Activated naive CD8-positive, alpha-beta T cell (primary cell): ENCODE measurements around the gene THPO.

Experiments
- H3K27ac Mint-ChIP-seq: one replicate; pipeline ENCODE4 v1.8.0; 2021; ENCODE audit warnings: mixed read lengths
- H3K27me3 Mint-ChIP-seq: one replicate; pipeline ENCODE4 v1.8.0; 2021; ENCODE audit warnings: mixed read lengths
- H3K36me3 Mint-ChIP-seq: one replicate; pipeline ENCODE4 v1.8.0; 2021; ENCODE audit warnings: mixed read lengths
- H3K4me1 Mint-ChIP-seq: one replicate; pipeline ENCODE4 v1.8.0; 2021; ENCODE audit warnings: low read depth, mixed read lengths
- H3K4me3 Mint-ChIP-seq: one replicate; pipeline ENCODE4 v1.8.0; 2021; ENCODE audit warnings: mild to moderate bottlenecking, mixed read lengths
- H3K9me3 Mint-ChIP-seq: one replicate; pipeline ENCODE4 v1.8.0; 2021; ENCODE audit warnings: low read depth, mixed read lengths

THPO gene

DNA sequence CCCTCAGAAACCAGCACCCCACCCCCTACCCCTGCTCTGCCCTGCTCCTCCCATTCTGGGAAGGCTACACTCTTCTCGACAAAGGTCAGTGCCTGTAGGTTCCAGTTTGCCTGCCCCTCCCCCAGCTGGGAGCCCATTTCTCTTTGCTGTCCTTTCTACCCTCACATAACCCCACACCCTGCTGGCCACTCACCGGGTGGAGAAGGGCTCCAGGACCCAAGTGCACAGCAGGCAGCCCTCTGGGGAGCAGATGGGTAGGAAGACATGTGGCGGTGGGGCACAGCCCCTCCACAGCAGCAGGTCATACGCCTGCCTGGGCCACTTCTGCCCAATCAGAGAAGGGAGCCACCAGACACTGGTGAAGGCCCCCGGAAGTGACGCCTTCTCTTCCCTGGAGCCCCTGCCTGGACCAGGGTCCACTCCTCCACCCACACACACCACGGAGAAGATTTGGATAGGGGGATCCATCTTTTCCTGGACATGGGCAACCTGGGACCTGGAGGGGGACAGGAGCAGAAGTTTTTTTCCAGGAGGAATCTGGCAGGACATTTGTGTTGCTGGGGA, at the start of gene THPO:
Gene THPO, minus strand, starts transcription at position 326 of the 564 bp plus-strand sequence. CDS start 1,948 bp downstream, outside the sequence.
- Mint-ChIP-seq H3K36me3 (no peaks in the 10 kb centered on the region), H3K4me1 (peaks cover 5% of the 10 kb centered on the region), H3K4me3 (peak within 1 kb of the TSS; percentile 80), H3K27me3 (peaks cover 10% of the 10 kb centered on the region), H3K27ac (no peak within 1 kb of the TSS), H3K9me3 (no peaks in the 10 kb centered on the region)

DNA sequence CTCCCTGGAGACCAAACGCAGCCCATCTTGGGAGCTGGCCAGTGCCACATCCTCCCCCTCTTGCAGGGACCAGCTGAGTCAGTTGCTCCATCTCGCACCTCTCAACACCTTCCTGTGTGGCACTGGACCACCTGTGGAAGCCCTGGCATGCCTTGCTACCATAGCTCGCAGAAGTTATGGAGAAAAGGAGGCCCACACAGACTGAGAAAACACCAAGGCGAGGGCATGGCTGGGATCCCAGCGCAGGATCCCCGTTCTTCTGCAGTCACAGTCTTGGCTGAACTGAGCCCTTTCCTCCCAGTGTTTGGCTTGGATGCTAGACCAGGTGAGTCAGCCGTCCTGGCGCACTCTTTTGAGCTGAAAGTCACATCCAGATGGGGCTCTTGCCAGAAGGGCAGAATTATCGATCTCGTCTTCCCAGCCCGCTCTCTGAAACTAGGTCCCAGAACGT, 48.7 kb upstream of the THPO start:
- Mint-ChIP-seq H3K4me1 (no peaks in the 10 kb centered on the region), H3K36me3 (no peaks in the 10 kb centered on the region), H3K27ac (no peak overlapping the region), H3K27me3 (peaks cover 8% of the 10 kb centered on the region), H3K4me3 (no peak overlapping the region), H3K9me3 (no peaks in the 10 kb centered on the region)

DNA sequence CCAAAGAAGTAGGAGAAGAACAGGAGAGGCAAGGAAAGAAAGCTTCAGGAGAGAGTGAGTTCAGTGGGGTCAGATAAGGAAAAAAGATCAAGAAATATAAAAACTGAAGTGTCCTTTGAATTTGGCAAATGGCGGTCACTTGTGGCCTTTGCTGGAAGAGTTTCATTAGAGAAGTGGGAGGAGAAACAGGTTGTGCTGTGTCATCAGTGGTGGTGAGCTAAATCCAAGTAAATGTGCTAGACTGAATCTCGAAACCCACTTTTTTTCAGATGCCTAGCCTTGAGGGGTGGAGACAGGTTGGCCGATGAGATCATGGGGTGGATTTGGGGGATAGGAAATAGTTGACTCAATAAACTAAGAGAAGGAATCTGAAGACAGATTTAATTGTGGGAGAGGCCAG, 45.6 kb upstream of the THPO start:
- H3K27me3 Mint-ChIP-seq = peaks cover 8% of the 10 kb centered on the region
- H3K4me3 Mint-ChIP-seq = no peak overlapping the region
- H3K27ac Mint-ChIP-seq = no peak overlapping the region
- H3K9me3 Mint-ChIP-seq = no peaks in the 10 kb centered on the region
- no peaks in the 10 kb centered on the region for H3K4me1 Mint-ChIP-seq
- no peaks in the 10 kb centered on the region for H3K36me3 Mint-ChIP-seq

DNA sequence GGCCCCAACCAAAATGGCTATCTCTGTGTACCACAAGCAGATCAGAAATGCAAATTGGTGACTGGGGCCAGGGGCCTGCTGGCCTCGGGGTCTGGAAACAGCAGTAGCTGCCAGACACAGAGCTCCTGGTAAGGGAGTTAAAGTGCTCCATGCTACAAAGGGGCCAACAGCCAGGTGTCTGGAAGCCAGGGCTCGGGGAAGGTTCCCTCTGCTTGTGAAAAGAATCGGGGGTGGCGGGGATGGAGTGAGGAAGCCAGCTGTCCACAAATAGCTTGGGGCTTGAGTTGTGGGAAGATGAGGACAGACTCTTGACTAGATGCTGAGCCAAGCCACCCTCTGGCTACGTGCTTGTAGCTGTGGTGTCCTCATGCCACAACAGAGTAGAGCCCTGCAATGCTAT, 41.2 kb upstream of the THPO start:
- no peak overlapping the region for H3K4me3 Mint-ChIP-seq
- H3K9me3 Mint-ChIP-seq = no peaks in the 10 kb centered on the region
- H3K36me3 Mint-ChIP-seq = no peaks in the 10 kb centered on the region
- no peaks in the 10 kb centered on the region for H3K4me1 Mint-ChIP-seq
- H3K27me3 Mint-ChIP-seq = peaks cover 5% of the 10 kb centered on the region
- no peak overlapping the region for H3K27ac Mint-ChIP-seq

DNA sequence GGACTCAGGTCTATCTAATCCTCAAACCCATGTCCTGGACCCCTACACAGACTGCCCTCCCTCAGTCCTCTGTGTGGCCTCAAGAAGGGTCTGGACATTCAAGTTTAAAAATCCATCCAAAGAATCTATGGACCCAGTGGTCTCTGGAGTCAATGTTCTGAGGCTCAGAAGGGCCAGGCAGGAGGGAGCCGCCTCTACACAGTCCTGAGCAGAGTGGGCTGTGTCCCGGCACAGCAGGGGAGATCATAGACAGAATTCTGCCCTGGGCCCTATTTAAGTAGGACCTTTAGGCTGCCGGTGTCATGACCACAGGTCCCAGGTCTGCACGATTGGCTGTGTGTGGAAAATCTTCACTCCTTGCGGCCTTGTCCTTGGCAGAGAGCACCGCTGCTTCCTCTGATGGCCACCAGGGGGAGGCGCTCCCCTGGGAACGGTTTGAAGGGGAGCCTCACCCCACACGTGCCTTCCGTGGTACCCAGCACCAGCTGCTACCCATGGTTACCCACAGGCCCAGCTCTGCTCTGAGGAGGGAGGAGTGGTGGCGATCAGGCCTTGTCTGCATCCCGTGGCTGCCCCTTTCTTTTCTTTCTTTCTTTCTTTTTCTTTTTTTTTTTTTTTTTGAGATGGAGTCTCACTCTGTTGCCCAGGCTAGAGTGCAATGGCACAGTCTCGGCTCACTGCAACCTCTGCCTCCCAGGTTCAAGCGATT, 39.8 kb upstream of the THPO start:
- H3K27me3 Mint-ChIP-seq = peaks cover under 1% of the 10 kb centered on the region
- H3K27ac Mint-ChIP-seq = no peak overlapping the region
- no peaks in the 10 kb centered on the region for H3K36me3 Mint-ChIP-seq
- no peak overlapping the region for H3K4me3 Mint-ChIP-seq
- no peaks in the 10 kb centered on the region for H3K9me3 Mint-ChIP-seq
- H3K4me1 Mint-ChIP-seq = no peaks in the 10 kb centered on the region

DNA sequence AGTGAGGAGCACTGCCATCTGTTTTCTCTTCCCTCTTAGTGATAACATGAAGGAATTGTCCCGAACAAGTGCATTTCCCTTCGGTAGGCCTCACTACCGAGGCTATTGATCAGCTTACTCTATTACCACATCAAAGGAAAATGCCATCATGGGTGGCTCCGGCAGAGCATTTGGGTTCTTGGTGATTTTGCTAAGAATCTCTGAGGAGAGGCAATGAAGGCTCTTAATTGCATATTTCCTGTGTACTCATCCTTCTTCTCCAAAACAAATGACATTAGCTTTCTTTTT, 37.1 kb upstream of the THPO start:
- Mint-ChIP-seq H3K36me3 (no peaks in the 10 kb centered on the region), H3K4me1 (no peaks in the 10 kb centered on the region), H3K27ac (no peak overlapping the region)

GRCh38 chr3:184414418-184415202, 36.6 kb upstream of the THPO start:
- Mint-ChIP-seq H3K4me3 (no peak overlapping the region), H3K27me3 (no peaks in the 10 kb centered on the region), H3K36me3 (no peaks in the 10 kb centered on the region), H3K27ac (no peak overlapping the region), H3K9me3 (no peaks in the 10 kb centered on the region), H3K4me1 (no peaks in the 10 kb centered on the region)

More for the DNA sequence above, 37.1 kb upstream of the THPO start:
- no peaks in the 10 kb centered on the region for H3K27me3 Mint-ChIP-seq
- H3K4me3 Mint-ChIP-seq = no peak overlapping the region
- H3K9me3 Mint-ChIP-seq = no peaks in the 10 kb centered on the region

GRCh38 chr3:184409946-184410500, 32.0 kb upstream of the THPO start:
- no peak overlapping the region for H3K4me3 Mint-ChIP-seq

DNA sequence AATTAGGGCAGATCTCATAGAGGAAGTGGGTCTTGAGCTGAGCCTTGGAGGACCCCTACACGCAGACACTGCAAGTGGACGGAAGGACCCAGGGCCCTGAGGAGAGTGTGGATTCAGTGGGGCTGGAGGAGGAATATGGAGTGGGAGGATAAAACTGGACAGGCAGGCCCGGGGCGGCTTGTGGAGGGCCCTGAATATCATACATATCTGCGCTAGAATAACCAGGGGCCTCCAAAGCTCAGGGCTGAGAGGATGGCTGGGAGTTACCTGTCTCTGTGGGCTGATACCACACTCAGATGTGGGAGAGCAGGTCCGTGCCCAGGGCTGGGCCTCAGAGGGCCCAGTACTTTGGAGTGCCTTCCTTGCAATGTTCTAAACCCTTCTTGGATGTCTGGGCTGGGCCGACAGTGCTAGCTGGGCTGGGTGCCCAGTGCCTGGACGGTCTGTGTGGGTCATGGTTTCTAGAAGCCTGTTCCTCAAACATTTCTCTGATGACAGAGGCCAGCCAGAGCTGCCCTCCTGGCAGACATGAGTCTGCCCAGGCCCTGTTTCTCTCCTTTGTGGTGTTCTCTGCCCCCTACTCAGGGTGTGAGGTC, 31.4 kb upstream of the THPO start:
- Mint-ChIP-seq H3K9me3 (no peaks in the 10 kb centered on the region), H3K36me3 (no peaks in the 10 kb centered on the region), H3K4me3 (no peak overlapping the region), H3K27me3 (no peaks in the 10 kb centered on the region), H3K4me1 (no peaks in the 10 kb centered on the region), H3K27ac (no peak overlapping the region)

More at GRCh38 chr3:184409946-184410500, 32.0 kb upstream of the THPO start:
- no peaks in the 10 kb centered on the region for H3K9me3 Mint-ChIP-seq
- no peaks in the 10 kb centered on the region for H3K27me3 Mint-ChIP-seq
- H3K4me1 Mint-ChIP-seq = no peaks in the 10 kb centered on the region
- no peaks in the 10 kb centered on the region for H3K36me3 Mint-ChIP-seq
- H3K27ac Mint-ChIP-seq = no peak overlapping the region

DNA sequence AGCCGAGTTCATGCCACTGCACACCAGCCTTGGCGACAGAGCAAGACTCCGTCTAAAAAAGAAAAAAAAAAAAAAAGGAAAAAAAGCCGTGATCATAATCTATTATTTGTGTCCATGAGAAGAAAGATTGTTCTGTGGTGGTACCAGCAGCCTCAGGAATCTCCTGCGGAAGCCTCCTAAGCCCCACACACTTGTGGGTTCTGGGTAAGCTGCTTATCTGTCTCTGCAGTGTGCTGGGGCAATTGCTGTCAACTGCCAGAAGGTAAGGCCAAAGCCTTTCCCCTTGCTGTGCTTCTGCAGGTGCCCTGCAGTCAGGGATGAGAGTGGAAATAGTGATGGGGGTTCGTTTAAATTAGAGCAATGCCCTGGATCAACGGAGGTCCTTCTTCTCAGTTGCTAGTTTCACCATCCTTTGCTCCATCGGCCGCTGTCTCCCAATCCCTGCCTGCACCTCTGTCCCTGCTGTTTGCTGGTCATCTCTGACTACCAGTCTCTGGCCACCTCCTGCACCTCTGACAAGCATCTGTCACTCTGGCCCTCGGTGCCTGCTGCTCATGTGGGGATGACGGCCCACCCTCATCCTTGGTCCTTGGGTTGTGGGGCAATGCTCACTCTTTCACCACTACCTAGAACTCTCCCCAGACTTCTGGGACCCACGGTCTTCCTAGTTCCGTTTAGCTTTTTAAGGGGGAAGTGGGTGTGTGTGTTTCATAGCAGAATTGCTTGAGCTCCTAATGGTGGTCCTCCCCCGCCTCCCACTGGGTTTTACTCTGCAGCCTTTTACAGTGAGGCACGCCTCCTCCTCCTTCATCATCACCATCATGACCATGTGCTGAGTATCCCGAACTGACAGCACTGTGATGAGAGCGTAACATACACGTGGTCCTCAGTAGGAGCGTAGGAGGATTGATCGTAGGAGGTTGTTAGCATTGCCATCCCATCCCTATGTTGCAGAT, 27.3 kb upstream of the THPO start:
- Mint-ChIP-seq H3K4me3 (no peak overlapping the region), H3K9me3 (no peaks in the 10 kb centered on the region), H3K4me1 (no peaks in the 10 kb centered on the region), H3K27me3 (peaks cover 11% of the 10 kb centered on the region), H3K27ac (no peak overlapping the region), H3K36me3 (no peaks in the 10 kb centered on the region)

DNA sequence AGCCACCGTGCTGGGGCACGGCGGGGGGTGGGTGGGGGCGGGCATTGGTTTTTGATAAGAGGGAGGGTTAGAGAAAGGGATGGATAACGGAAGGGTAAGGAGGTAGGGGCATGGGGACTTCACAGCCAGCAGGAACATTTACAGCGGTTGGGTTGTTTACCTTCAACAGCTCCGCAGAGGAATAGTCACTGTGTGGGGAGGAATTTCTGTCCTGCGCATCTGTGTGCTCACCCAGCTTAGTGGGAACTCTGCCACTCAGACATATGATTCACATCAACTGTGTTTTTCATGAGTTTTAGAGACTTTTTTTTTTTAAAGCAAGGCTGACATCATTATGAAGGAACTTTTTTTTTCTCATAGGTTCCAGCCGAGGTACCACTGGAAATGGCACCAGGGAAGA, 21.4 kb upstream of the THPO start:
- Mint-ChIP-seq H3K27me3 (peaks cover 13% of the 10 kb centered on the region), H3K27ac (no peak overlapping the region), H3K4me3 (no peak overlapping the region), H3K4me1 (no peaks in the 10 kb centered on the region), H3K36me3 (no peaks in the 10 kb centered on the region), H3K9me3 (no peaks in the 10 kb centered on the region)

DNA sequence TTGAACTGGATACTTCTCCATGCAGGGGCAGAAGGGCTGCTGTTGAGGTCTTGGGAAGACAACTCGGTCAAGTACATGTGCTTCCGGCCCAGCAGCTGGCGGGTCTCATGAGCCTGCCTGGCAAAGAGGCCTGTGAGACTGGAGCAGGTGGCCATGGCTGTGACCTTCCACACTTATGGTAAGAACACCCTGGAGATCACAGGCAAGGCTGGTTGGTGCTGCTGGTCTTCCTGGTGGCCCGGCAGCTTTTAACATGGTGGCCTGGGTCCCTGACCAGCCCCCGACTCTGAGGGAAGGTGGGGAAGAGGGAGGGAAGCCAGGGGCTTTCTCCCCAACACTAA, 17.3 kb upstream of the THPO start:
- Mint-ChIP-seq H3K27ac (no peak overlapping the region), H3K4me1 (no peaks in the 10 kb centered on the region), H3K36me3 (no peaks in the 10 kb centered on the region), H3K27me3 (peaks cover 3% of the 10 kb centered on the region), H3K9me3 (no peaks in the 10 kb centered on the region), H3K4me3 (no peak overlapping the region)

GRCh38 chr3:184391266-184391665, 13.3 kb upstream of the THPO start:
- Mint-ChIP-seq H3K36me3 (no peaks in the 10 kb centered on the region), H3K4me3 (no peak overlapping the region), H3K4me1 (no peaks in the 10 kb centered on the region), H3K9me3 (no peaks in the 10 kb centered on the region), H3K27me3 (no peaks in the 10 kb centered on the region), H3K27ac (no peak overlapping the region)

GRCh38 chr3:184389935-184390528, 12.0 kb upstream of the THPO start:
- Mint-ChIP-seq H3K36me3 (no peaks in the 10 kb centered on the region), H3K27ac (no peak overlapping the region), H3K9me3 (no peaks in the 10 kb centered on the region), H3K4me3 (no peak overlapping the region), H3K27me3 (peaks cover 2% of the 10 kb centered on the region), H3K4me1 (no peaks in the 10 kb centered on the region)
